H1 (cell line): ENCODE measurements around the gene KCTD15.

ENCODE experiments used
- CREB1 ChIP-seq: IDR thresholded peaks from 2 replicates; pipeline ENCODE4 v1.6.1; 2012; ENCODE audit warnings: inconsistent platforms
- CTCF ChIP-seq, 3 experiments: IDR thresholded peaks; 1 replicate in 2 of 3; 2 replicates in 1 of 3; pipeline versions ENCODE4 v1.5.1 to v1.6.1; 2011; ENCODE audit warnings: low read length in 3 of 3, mild to moderate bottlenecking in 3 of 3, inconsistent platforms in 2 of 3, low read depth in 1 of 3, moderate library complexity in 1 of 3; ENCODE audit not compliant: insufficient read depth in 1 of 3; ENCODE audit errors: control extremely low read depth in 1 of 3
- EZH2 ChIP-seq: fragments of 200-600 bp; sonication (generic); IDR thresholded peaks from 2 replicates; pipeline ENCODE4 v1.7.1; 2012; ENCODE audit warnings: low read depth, mild to moderate bottlenecking, moderate library complexity, low read length, inconsistent platforms; ENCODE audit not compliant: severe bottlenecking
- JUND ChIP-seq: IDR thresholded peaks from 2 replicates; pipeline ENCODE4 v1.6.1; 2011; ENCODE audit warnings: mild to moderate bottlenecking, improper control_type of control experiment, low read length
- NRF1 ChIP-seq: IDR thresholded peaks from 2 replicates; pipeline ENCODE4 v1.6.1; 2011; ENCODE audit warnings: mild to moderate bottlenecking, low read depth, low read length, improper control_type of control experiment
- POLR2A ChIP-seq, 2 experiments: IDR thresholded peaks; 1 replicate in 1 of 2; 2 replicates in 1 of 2; pipeline ENCODE4 v1.6.1; 2011; ENCODE audit warnings: low read depth in 2 of 2, low read length in 2 of 2, mild to moderate bottlenecking in 2 of 2; ENCODE audit errors: control extremely low read depth in 1 of 2
- SP1 ChIP-seq: IDR thresholded peaks from 2 replicates; pipeline ENCODE4 v1.6.1; 2011; ENCODE audit warnings: low read depth, low read length
- TF ChIP-seq, protein P1 (sequence below): fragments of 300-600 bp; sonication (generic); IDR thresholded peaks from 2 replicates; pipeline ENCODE4 v1.7.1; 2012; ENCODE audit warnings: low read length, moderate library complexity, mild to moderate bottlenecking, inconsistent platforms; ENCODE audit not compliant: insufficient replicate concordance

DNA sequence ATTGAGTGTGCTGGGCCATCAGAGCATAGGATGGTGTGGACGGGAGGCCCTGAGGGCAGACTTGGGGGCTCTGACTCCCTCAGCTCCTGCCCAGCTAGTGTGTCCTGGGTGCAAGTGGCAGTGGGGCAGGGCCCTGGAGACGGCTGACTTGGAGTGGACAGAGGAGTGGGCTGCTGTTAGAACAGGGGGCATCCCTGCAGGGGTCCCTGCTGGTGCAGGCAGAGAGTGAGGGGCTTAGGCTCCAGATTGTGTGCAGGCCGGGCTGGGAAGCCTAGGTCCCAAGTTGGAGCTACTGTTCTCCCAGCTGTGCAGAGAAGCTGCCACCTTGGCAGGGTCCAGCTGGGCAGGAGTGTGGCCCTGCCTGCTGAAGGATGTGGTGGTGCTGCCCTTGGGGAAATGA lies 8.6 kb downstream of the KCTD15 start:
- TF ChIP-seq EZH2: no peak
- no peak for TF ChIP-seq CTCF (IDR thresholded peaks at IDR 0.05; ENCODE audit: control extremely low read depth in 1 of 3, insufficient read depth in 1 of 3, low read depth in 1 of 3, low read length in 3 of 3)
- TF ChIP-seq, protein P1, sequence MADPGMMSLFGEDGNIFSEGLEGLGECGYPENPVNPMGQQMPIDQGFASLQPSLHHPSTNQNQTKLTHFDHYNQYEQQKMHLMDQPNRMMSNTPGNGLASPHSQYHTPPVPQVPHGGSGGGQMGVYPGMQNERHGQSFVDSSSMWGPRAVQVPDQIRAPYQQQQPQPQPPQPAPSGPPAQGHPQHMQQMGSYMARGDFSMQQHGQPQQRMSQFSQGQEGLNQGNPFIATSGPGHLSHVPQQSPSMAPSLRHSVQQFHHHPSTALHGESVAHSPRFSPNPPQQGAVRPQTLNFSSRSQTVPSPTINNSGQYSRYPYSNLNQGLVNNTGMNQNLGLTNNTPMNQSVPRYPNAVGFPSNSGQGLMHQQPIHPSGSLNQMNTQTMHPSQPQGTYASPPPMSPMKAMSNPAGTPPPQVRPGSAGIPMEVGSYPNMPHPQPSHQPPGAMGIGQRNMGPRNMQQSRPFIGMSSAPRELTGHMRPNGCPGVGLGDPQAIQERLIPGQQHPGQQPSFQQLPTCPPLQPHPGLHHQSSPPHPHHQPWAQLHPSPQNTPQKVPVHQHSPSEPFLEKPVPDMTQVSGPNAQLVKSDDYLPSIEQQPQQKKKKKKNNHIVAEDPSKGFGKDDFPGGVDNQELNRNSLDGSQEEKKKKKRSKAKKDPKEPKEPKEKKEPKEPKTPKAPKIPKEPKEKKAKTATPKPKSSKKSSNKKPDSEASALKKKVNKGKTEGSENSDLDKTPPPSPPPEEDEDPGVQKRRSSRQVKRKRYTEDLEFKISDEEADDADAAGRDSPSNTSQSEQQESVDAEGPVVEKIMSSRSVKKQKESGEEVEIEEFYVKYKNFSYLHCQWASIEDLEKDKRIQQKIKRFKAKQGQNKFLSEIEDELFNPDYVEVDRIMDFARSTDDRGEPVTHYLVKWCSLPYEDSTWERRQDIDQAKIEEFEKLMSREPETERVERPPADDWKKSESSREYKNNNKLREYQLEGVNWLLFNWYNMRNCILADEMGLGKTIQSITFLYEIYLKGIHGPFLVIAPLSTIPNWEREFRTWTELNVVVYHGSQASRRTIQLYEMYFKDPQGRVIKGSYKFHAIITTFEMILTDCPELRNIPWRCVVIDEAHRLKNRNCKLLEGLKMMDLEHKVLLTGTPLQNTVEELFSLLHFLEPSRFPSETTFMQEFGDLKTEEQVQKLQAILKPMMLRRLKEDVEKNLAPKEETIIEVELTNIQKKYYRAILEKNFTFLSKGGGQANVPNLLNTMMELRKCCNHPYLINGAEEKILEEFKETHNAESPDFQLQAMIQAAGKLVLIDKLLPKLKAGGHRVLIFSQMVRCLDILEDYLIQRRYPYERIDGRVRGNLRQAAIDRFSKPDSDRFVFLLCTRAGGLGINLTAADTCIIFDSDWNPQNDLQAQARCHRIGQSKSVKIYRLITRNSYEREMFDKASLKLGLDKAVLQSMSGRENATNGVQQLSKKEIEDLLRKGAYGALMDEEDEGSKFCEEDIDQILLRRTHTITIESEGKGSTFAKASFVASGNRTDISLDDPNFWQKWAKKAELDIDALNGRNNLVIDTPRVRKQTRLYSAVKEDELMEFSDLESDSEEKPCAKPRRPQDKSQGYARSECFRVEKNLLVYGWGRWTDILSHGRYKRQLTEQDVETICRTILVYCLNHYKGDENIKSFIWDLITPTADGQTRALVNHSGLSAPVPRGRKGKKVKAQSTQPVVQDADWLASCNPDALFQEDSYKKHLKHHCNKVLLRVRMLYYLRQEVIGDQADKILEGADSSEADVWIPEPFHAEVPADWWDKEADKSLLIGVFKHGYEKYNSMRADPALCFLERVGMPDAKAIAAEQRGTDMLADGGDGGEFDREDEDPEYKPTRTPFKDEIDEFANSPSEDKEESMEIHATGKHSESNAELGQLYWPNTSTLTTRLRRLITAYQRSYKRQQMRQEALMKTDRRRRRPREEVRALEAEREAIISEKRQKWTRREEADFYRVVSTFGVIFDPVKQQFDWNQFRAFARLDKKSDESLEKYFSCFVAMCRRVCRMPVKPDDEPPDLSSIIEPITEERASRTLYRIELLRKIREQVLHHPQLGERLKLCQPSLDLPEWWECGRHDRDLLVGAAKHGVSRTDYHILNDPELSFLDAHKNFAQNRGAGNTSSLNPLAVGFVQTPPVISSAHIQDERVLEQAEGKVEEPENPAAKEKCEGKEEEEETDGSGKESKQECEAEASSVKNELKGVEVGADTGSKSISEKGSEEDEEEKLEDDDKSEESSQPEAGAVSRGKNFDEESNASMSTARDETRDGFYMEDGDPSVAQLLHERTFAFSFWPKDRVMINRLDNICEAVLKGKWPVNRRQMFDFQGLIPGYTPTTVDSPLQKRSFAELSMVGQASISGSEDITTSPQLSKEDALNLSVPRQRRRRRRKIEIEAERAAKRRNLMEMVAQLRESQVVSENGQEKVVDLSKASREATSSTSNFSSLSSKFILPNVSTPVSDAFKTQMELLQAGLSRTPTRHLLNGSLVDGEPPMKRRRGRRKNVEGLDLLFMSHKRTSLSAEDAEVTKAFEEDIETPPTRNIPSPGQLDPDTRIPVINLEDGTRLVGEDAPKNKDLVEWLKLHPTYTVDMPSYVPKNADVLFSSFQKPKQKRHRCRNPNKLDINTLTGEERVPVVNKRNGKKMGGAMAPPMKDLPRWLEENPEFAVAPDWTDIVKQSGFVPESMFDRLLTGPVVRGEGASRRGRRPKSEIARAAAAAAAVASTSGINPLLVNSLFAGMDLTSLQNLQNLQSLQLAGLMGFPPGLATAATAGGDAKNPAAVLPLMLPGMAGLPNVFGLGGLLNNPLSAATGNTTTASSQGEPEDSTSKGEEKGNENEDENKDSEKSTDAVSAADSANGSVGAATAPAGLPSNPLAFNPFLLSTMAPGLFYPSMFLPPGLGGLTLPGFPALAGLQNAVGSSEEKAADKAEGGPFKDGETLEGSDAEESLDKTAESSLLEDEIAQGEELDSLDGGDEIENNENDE: no peak
- no peak for TF ChIP-seq POLR2A (IDR thresholded peaks at IDR 0.05; ENCODE audit: control extremely low read depth in 1 of 2, low read depth in 2 of 2, low read length in 2 of 2)
- TF ChIP-seq SP1: no peak
- no peak for TF ChIP-seq JUND
- no peak for TF ChIP-seq NRF1
- TF ChIP-seq CREB1: no peak
